Heart left ventricle (tissue), 16 donors: Measurements from ENCODE around the gene DCAF10. TPM values are rescaled to one million over a fixed set of nuclear protein-coding genes. Genes with fewer than 3 reads are reported as not detected.
"Not testable (repeated sequence)": the region's sequence is repeated elsewhere in the genome, so short reads cannot be mapped to it uniquely, and the experiment has no call there.

Experiments
- ATAC-seq, 4 donors: fragments of 200-7000 bp; cut with Tn5 transposase; one replicate each; pipeline ENCODE4 v1.9.1; 2020 to 2022; ENCODE audit warnings: moderate library complexity in 4 of 4, mild to moderate bottlenecking in 3 of 4, moderate number of reproducible peaks in 1 of 4
- DNase-seq, 5 donors: peaks; one replicate each; pipeline ENCODE4 v3.0.0-alpha.2; 2020
- H3K27ac ChIP-seq, 12 donors: fragments of 200-600 bp; sonication (generic) in 4 of 12; one replicate each; pipeline versions ENCODE4 v1.5.0 to v1.8.0; 2016 to 2022; ENCODE audit warnings: mild to moderate bottlenecking in 2 of 12
- H3K27me3 ChIP-seq, 9 donors: fragments of 200-600 bp; sonication (generic) in 2 of 9; one replicate each; pipeline versions ENCODE4 v1.5.1 to v1.8.0; 2016 to 2022; ENCODE audit warnings: mild to moderate bottlenecking in 3 of 9
- H3K36me3 ChIP-seq, 9 donors: fragments of 200-600 bp; sonication (generic) in 2 of 9; one replicate each; pipeline versions ENCODE4 v1.5.0 to v1.8.0; 2018 to 2022; ENCODE audit warnings: mild to moderate bottlenecking in 2 of 9
- H3K4me1 ChIP-seq, 12 donors: fragments of 200-600 bp; sonication (generic) in 4 of 12; one replicate each; pipeline versions ENCODE4 v1.5.0 to v1.8.0; 2016 to 2022; ENCODE audit warnings: mild to moderate bottlenecking in 3 of 12
- H3K4me3 ChIP-seq, 12 donors: fragments of 200-600 bp; sonication (generic) in 4 of 12; one replicate each; pipeline versions ENCODE4 v1.5.0 to v1.8.0; 2017 to 2022; ENCODE audit warnings: mild to moderate bottlenecking in 9 of 12, moderate library complexity in 4 of 12
- H3K9me3 ChIP-seq, 12 donors: fragments of 200-600 bp; sonication (generic) in 4 of 12; one replicate each; pipeline versions ENCODE4 v1.5.0 to v1.8.0; 2016 to 2022; ENCODE audit warnings: mild to moderate bottlenecking in 1 of 12
- POLR2A ChIP-seq, 2 donors: fragments of 450-650 bp; IDR thresholded peaks; one replicate each; pipeline ENCODE4 v1.6.1; 2017; ENCODE audit warnings: antibody characterized with exemption in 2 of 2, mild to moderate bottlenecking in 2 of 2, moderate library complexity in 2 of 2
- WGBS, 4 donors: extraction: QIAGEN DNeasy Blood & Tissue Kit in 2 of 4; methylation state at CpG; one replicate each; pipeline versions ENCODE4 v1.1.5 to v1.1.7; 2013 to 2018; 5-methylcytosine and 5-hydroxymethylcytosine counted together
- intact Hi-C, 10 donors: fragments of 100-400 bp; cut with DNase I; formaldehyde crosslinking; loops; one replicate each; pipeline versions ENCODE4 v1.11.1 to v1.14.2; 2022
- long read RNA-seq, 3 donors: library from polyadenylated mRNA; unstranded; transcript quantifications; one replicate each; pipeline ENCODE4 v2.0.0, GENCODE V29; 2020 to 2021
- polyA plus RNA-seq, 2 donors: library from polyadenylated mRNA; stranded (reverse); fragments of 200-250 nt; gene quantifications; one replicate each; pipeline ENCODE4 v1.2.3, GENCODE V29; 2013
- total RNA-seq, 9 donors: library from RNA; depleted of rRNA in 2 of 9; stranded (reverse); fragments of >200 nt in 2 of 9; fragmentation: NEBNext Ultra II Directional in 3 of 9; extraction: Animal tissue kit (Norgen Biotek cat#: 25700) in 3 of 9; gene quantifications; one replicate each; pipeline versions ENCODE4 v1.1.0 to v1.2.4, GENCODE V29; 2016 to 2023
- TF ChIP-seq, protein P1 (sequence below), 12 donors: fragments of 200-600 bp; sonication (generic) in 4 of 12; IDR thresholded peaks; one replicate each; pipeline versions ENCODE4 v1.5.0 to v1.8.0; 2018 to 2022; ENCODE audit warnings: antibody characterized with exemption in 12 of 12, mild to moderate bottlenecking in 5 of 12
- donor health status: ischemic (EF 13 %, LVEDD 7.1; RV severe dilation, severe dysfunction).
- donor health status: healthy with polysubstance abuse.
- donor health status: DM: no; HTN: yes; CAD: no.
- donor health status: DM: no; HTN: no; CAD: no.
- donor health status: ischemic (EF 25% LVEDD 6.9; RV normal size, moderate dysfunction).
- donor health status: ischemic (EF 25% LVEDD 5.7; RV mildly dilated, moderate dysfunction).
- donor health status: healthy.
- donor health status: DM: yes; HTN: yes; CAD: no.
- donor health status: ischemic (EF 35%, LVEDD 5.7; RV mildly dilated, moderate dysfunction).
- donor health status: nonischemic (EF 11% LVEDD 7.7; RV severe dilation, severe dysfunction).
- donor health status: DM: yes; HTN: yes; CAD: no.
- donor health status: PGD.
- donor health status: ischemic (EF 29% LVEDD 5.4; RV normal size, mild dysfunction).
- donor health status: nonischemic (EF 23%, LVEDD 6.1; RV moderate dilation, normal function).

The DCAF10 gene, protein sequence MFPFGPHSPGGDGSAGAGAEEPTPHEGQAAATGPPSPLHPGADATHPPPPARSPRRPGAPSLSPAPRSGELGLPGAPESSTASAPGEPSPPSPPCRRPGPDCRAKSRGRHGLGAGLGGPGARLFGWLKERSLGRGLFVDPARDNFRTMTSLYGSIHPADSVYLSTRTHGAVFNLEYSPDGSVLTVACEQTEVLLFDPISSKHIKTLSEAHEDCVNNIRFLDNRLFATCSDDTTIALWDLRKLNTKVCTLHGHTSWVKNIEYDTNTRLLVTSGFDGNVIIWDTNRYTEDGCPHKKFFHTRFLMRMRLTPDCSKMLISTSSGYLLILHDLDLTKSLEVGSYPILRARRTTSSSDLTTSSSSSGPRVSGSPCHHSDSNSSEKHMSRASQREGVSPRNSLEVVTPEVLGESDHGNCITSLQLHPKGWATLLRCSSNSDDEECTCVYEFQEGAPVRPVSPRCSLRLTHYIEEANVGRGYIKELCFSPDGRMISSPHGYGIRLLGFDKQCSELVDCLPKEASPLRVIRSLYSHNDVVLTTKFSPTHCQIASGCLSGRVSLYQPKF
- total RNA-seq (10 to 100 TPM; 13.3 to 24.3 (median 20.1) TPM), polyA plus RNA-seq (10 to 100 TPM in 1 of 2 donors, 1 to 10 TPM in 1; 5.0 to 15.5 TPM)
- long read RNA-seq, donor 1, transcript DCAF10-202 (7 exons, 3,862 nt) = major isoform, 17 of 50 reads
- long read RNA-seq, donor 1, partial matches to known transcripts = 2 of 50 reads
- long read RNA-seq, donor 1, other reads (novel, unspliced or antisense) = 31 of 50 reads
- long read RNA-seq, donor 2, partial matches to known transcripts = 2 of 20 reads
- long read RNA-seq, donor 2, other reads (novel, unspliced or antisense) = 15 of 20 reads
- long read RNA-seq, donor 3, transcript DCAF10-202 (7 exons, 3,862 nt) = major isoform, 17 of 59 reads
- long read RNA-seq, donor 3, partial matches to known transcripts = 1 of 59 reads
- long read RNA-seq, donor 3, other reads (novel, unspliced or antisense) = 41 of 59 reads

DNA sequence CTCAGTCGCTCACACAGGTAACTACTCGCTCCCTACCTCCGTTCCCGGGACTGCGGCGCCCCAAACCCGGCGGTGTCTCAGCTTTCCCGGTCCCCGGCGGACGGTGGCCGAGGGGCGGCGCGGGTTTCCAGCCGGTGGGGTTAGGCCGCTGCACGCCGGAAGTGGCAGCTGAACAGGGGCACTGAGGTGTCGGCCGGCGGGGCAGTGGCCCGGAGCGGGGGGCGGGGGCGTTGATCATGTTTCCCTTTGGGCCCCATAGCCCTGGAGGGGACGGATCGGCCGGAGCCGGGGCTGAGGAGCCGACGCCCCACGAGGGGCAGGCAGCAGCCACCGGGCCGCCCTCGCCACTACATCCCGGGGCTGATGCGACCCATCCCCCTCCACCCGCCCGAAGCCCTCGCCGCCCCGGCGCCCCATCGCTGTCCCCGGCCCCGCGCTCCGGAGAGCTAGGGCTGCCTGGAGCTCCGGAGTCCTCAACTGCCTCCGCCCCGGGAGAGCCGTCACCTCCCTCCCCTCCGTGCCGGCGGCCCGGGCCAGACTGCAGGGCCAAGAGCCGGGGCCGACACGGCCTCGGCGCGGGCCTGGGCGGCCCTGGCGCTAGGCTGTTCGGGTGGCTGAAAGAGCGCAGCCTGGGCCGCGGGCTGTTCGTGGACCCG is at the start of gene DCAF10:
DCAF10 (plus strand) TSS at position 167 of the 656 bp plus-strand sequence; CDS start at position 237, 70 bp downstream.
- WGBS, 4 donors = 0 to 1% (median 0%) methylated on average over 9 to 72 of the region's 72 CpGs
- no peaks in the 10 kb centered on the region for H3K9me3 ChIP-seq
- intact Hi-C loops = loop anchor here in 3 of 10 donors (1.0 to 5.0 kb wide), 3 partner anchors 15 to 208 kb away; partner anchors contain the start of genes EXOSC3 (in 1 of the 3) and TOMM5 (in 1 of the 3)
- no peaks in the 10 kb centered on the region for H3K27me3 ChIP-seq
- TF ChIP-seq, protein P1, sequence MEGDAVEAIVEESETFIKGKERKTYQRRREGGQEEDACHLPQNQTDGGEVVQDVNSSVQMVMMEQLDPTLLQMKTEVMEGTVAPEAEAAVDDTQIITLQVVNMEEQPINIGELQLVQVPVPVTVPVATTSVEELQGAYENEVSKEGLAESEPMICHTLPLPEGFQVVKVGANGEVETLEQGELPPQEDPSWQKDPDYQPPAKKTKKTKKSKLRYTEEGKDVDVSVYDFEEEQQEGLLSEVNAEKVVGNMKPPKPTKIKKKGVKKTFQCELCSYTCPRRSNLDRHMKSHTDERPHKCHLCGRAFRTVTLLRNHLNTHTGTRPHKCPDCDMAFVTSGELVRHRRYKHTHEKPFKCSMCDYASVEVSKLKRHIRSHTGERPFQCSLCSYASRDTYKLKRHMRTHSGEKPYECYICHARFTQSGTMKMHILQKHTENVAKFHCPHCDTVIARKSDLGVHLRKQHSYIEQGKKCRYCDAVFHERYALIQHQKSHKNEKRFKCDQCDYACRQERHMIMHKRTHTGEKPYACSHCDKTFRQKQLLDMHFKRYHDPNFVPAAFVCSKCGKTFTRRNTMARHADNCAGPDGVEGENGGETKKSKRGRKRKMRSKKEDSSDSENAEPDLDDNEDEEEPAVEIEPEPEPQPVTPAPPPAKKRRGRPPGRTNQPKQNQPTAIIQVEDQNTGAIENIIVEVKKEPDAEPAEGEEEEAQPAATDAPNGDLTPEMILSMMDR (IDR thresholded peaks at IDR 0.05) = no peak
- TF ChIP-seq POLR2A (IDR thresholded peaks at IDR 0.05) = peak in 1 of 2 donors; percentile 73
- no peaks in the 10 kb centered on the region for H3K36me3 ChIP-seq
- H3K4me1 ChIP-seq = peaks cover 0 to 33% (median 26%) of the 10 kb centered on the region in 12 donors
- peak within 1 kb of the TSS; percentile 28 to 93 (median 88) for H3K27ac ChIP-seq
- DNase-seq (peak; percentile 87 to 94 (median 88)), ATAC-seq (peak; percentile 79 to 97 (median 96))
- peak within 1 kb of the TSS; percentile 77 to 100 (median 95) for H3K4me3 ChIP-seq

DNA sequence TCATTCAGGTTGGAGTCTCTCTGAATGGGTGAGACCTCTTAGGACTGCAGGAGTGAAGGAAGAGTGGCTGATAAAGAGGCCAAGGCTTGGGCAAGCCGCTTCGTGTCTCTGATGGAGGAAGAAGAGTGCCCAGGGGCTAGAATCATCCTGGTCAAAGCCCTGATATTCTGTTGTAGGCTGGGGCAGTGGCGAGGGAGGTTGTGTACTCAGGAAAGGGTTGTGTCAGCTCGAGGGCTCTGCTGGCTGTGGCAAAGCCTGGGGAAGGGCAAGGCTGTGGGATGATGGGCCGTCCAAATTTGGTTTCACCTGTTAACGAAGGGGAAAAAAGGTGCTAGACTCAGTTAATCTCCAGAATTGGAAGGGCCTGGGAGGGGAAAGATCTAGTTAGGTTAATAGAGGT is 49.4 kb upstream of the DCAF10 start:
- peaks cover 0 to 15% (median 7%) of the 10 kb centered on the region in 12 donors for H3K4me1 ChIP-seq
- 61 to 74% (median 70%) methylated on average over 6 of the region's 6 CpGs for WGBS, 4 donors
- H3K27ac ChIP-seq = no peak overlapping the region
- no peaks in the 10 kb centered on the region for H3K27me3 ChIP-seq
- DNase-seq (no peak), ATAC-seq (no peak)
- H3K9me3 ChIP-seq = no peaks in the 10 kb centered on the region
- no peaks in the 10 kb centered on the region for H3K36me3 ChIP-seq
- TF ChIP-seq, protein P1 (IDR thresholded peaks at IDR 0.05) = no peak
- no peak overlapping the region for H3K4me3 ChIP-seq
- intact Hi-C loops = loop anchor here in 4 of 10 donors (10.0 kb wide), 4 partner anchors 156 to 514 kb away; partner anchors contain the start of genes TOMM5 (in 2 of the 4) and POLR1E (in 1 of the 4)

DNA sequence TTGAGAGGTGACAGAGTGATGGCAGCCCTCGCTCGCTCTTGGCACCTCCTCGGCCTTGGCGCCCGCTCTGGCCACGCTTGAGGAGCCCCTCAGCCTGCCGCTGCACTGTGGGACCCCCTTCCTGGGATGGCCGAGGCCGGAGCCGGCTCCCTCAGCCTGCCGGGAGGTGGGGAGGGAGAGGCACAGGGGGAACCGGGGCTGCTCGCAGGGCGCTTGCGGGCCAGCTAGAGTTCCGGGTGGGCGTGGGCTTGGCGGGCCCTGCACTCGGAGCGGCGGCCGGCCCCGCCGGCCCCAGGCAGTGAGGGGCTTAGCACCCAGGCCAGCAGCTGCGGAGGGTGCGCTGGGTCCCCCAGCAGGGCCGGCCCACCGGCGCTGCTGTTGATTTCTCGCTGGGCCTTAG is 48.9 kb upstream of the DCAF10 start:
- H3K27ac ChIP-seq, H3K9me3 ChIP-seq, H3K27me3 ChIP-seq, H3K36me3 ChIP-seq, ATAC-seq, H3K4me3 ChIP-seq: not testable (repeated sequence)
- WGBS, 4 donors = 87 to 92% (median 89%) methylated on average over 13 to 30 of the region's 30 CpGs
- H3K4me1 ChIP-seq = peaks cover 0 to 15% (median 7%) of the 10 kb centered on the region in 12 donors
- DNase-seq = peak in 1 of 5 donors; percentile 54
- intact Hi-C loops = loop anchor here in 4 of 10 donors (10.0 kb wide), 4 partner anchors 157 to 513 kb away; partner anchors contain the start of genes TOMM5 (in 2 of the 4) and POLR1E (in 1 of the 4)

DNA sequence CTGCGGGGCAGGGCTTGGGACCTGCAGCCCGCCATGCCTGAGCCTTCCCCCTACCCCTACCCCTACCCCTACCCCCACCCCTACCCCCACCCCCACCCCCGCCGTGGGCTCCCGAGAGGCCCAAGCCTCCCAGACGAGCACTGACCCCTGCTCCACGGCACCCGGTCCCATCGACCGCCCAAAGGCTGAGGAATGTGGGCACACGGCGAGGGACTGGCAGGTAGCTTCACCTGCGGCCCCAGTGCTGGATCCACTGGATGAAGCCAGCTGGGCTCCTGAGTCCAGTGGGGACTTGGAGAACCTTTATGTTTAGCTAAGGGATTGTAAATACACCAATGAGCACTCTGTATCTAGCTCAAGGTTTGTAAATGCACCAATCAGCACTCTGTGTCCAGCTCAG is 48.5 kb upstream of the DCAF10 start:
- not testable (repeated sequence) for H3K4me3 ChIP-seq, ATAC-seq, H3K27me3 ChIP-seq, H3K9me3 ChIP-seq, H3K27ac ChIP-seq, H3K36me3 ChIP-seq
- peaks cover 0 to 15% (median 7%) of the 10 kb centered on the region in 12 donors for H3K4me1 ChIP-seq
- WGBS, 4 donors = 89 to 100% (median 94%) methylated on average over 2 to 13 of the region's 13 CpGs
- intact Hi-C loops = loop anchor here in 4 of 10 donors (10.0 kb wide), 4 partner anchors 157 to 513 kb away; partner anchors contain the start of genes TOMM5 (in 2 of the 4) and POLR1E (in 1 of the 4)
- DNase-seq = peak in 1 of 5 donors; percentile 51
